Astrocyte (in vitro differentiated cells and primary cell): ENCODE measurements around the gene PLD5.

Experiments used
- EZH2 ChIP-seq: IDR thresholded peaks from 2 replicates; pipeline ENCODE4 v1.6.1; 2012; ENCODE audit warnings: mild to moderate bottlenecking, low read length, inconsistent platforms; ENCODE audit not compliant: insufficient read depth
- TF ChIP-seq, protein P1 (sequence below): IDR thresholded peaks from 2 replicates; pipeline ENCODE4 v1.5.1; 2011; ENCODE audit warnings: low read depth, mild to moderate bottlenecking, inconsistent platforms, low read length, moderate library complexity; ENCODE audit not compliant: insufficient read depth

- TF ChIP-seq, protein P1, sequence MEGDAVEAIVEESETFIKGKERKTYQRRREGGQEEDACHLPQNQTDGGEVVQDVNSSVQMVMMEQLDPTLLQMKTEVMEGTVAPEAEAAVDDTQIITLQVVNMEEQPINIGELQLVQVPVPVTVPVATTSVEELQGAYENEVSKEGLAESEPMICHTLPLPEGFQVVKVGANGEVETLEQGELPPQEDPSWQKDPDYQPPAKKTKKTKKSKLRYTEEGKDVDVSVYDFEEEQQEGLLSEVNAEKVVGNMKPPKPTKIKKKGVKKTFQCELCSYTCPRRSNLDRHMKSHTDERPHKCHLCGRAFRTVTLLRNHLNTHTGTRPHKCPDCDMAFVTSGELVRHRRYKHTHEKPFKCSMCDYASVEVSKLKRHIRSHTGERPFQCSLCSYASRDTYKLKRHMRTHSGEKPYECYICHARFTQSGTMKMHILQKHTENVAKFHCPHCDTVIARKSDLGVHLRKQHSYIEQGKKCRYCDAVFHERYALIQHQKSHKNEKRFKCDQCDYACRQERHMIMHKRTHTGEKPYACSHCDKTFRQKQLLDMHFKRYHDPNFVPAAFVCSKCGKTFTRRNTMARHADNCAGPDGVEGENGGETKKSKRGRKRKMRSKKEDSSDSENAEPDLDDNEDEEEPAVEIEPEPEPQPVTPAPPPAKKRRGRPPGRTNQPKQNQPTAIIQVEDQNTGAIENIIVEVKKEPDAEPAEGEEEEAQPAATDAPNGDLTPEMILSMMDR = no peak
- TF ChIP-seq EZH2 = no peak
These were observed 304.6 kb downstream of the PLD5 start for GRCh38 chr1:242219905-242220304.
